Adipocyte (in vitro differentiated cells): ENCODE results near the gene MIR17HG.

Experiments used
- DNase-seq: peaks from one replicate; pipeline ENCODE4 v3.0.0-alpha.2; 2015; ENCODE audit warnings: low read depth
- H3K27me3 ChIP-seq: replicated peaks from 2 replicates; pipeline ENCODE4 v1.7.0; 2013; ENCODE audit warnings: mild to moderate bottlenecking, low read length, moderate library complexity; ENCODE audit not compliant: control insufficient read depth, insufficient read depth
- H3K36me3 ChIP-seq: 2 replicates; pipeline ENCODE4 v1.7.0; 2013; ENCODE audit warnings: low read length, mild to moderate bottlenecking, moderate library complexity; ENCODE audit not compliant: control insufficient read depth, insufficient read depth, severe bottlenecking
- H3K4me1 ChIP-seq: 2 replicates; pipeline ENCODE4 v1.7.0; 2013; ENCODE audit warnings: mild to moderate bottlenecking, low read length, moderate library complexity; ENCODE audit not compliant: control insufficient read depth, insufficient read depth
- H3K4me3 ChIP-seq: 2 replicates; pipeline ENCODE4 v1.7.0; 2013; ENCODE audit warnings: mild to moderate bottlenecking, low read length, moderate library complexity
- H3K9ac ChIP-seq: 2 replicates; pipeline ENCODE4 v1.7.0; 2013; ENCODE audit warnings: mild to moderate bottlenecking, low read length, moderate library complexity
- H3K9me3 ChIP-seq: 2 replicates; pipeline ENCODE4 v1.7.0; 2013; ENCODE audit warnings: mild to moderate bottlenecking, low read length, moderate library complexity; ENCODE audit not compliant: control insufficient read depth

The MIR17HG gene

GRCh38 chr13:91347202-91347995 lies at the start of gene MIR17HG:
TSS of gene MIR17HG (plus strand) at chr13:91347687.
- H3K4me3 ChIP-seq = peak within 1 kb of the TSS; percentile 92
- peak; percentile 93 for DNase-seq
- H3K9ac ChIP-seq = peak within 1 kb of the TSS; percentile 90
- H3K27me3 ChIP-seq = peaks cover 3% of the 10 kb centered on the region
- H3K36me3 ChIP-seq = peaks cover 13% of the 10 kb centered on the region
- H3K9me3 ChIP-seq = no peaks in the 10 kb centered on the region
- H3K4me1 ChIP-seq = peaks cover 26% of the 10 kb centered on the region

DNA sequence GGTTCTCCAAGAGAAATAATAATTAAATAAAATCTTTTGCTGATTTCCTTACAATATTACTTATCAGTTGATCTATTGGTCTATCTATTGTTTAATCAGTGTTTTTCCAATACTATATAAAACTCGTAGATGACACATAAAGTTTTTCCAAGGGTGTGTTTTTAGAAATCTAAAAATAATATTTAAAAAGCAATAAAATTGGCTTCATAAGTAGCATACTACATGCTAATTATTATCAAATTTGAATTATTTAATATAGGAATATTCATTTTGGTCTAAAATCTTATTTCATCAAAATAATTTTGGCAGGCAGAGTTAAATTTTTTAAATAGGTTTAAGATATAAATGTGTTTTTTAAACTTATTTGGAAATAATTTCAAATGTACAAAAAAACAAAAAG lies 49.4 kb upstream of the MIR17HG start:
- no peaks in the 10 kb centered on the region for H3K9me3 ChIP-seq
- H3K27me3 ChIP-seq = no peaks in the 10 kb centered on the region
- H3K9ac ChIP-seq = no peak overlapping the region
- no peak overlapping the region for H3K4me3 ChIP-seq
- H3K36me3 ChIP-seq = no peaks in the 10 kb centered on the region
- no peak for DNase-seq
- H3K4me1 ChIP-seq = no peaks in the 10 kb centered on the region

DNA sequence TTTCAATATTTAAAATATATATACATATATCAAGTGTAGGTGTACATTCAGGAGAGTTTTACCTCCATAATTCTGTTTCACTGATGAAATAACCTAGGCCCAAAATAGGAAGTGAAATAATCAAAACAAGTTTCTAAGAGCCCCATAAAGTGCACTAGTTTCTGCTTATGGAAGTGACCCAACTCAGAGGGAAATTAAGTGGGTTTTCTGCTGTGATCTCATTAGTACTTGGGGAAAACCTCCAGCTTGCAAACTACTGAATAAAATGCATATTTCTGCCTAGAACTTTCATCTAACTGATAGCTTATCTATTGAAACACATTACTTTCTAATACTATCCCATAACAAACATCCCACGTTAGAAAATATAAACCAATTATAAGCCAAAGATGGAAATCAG lies 45.4 kb upstream of the MIR17HG start:
- no peak for DNase-seq
- Histone ChIP-seq H3K9me3 (no peaks in the 10 kb centered on the region), H3K36me3 (no peaks in the 10 kb centered on the region), H3K4me3 (no peak overlapping the region), H3K27me3 (no peaks in the 10 kb centered on the region), H3K9ac (no peak overlapping the region), H3K4me1 (no peaks in the 10 kb centered on the region)

DNA sequence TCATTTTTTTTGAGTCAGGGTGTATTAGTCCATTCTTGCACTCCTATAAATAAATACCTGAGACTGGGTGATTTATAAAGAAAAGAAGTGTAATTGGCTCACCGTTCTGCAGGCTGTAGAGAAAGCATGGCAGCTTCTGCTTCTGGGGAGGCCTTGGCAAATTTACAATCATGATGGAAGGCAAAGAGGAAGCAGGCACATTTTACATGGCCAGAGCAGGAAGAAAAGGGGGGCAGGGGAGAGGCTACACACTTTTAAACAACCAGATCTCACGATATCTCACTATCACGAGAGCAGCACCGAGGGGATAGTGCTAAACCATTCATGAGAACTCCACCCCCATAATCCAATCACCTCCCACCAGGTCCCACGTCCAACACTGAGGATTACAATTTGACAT lies 44.5 kb upstream of the MIR17HG start:
- no peak for DNase-seq
- no peaks in the 10 kb centered on the region for H3K4me1 ChIP-seq
- no peaks in the 10 kb centered on the region for H3K27me3 ChIP-seq
- no peaks in the 10 kb centered on the region for H3K36me3 ChIP-seq
- H3K9ac ChIP-seq = no peak overlapping the region
- H3K4me3 ChIP-seq = no peak overlapping the region
- no peaks in the 10 kb centered on the region for H3K9me3 ChIP-seq

DNA sequence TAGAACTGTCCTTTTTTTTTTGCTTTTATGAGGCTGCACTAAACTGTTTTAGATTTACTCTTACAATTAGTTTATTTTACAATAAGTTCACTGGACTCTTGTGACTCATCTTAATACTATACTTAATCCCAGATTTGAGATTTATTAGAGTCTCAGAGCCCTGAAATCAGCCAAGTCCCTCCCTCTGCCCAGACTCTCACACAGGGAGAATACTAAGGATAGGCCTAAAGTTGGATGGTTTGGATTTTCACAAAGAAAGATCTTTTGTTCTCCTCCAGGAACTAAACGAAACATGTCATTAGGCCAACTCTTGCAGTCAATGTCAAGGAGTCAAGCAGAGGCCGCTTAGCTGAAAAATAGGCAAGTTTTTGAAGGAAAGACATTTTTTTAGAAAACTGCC lies 42.7 kb upstream of the MIR17HG start:
- DNase-seq = no peak
- no peaks in the 10 kb centered on the region for H3K36me3 ChIP-seq
- H3K4me3 ChIP-seq = no peak overlapping the region
- no peaks in the 10 kb centered on the region for H3K27me3 ChIP-seq
- H3K4me1 ChIP-seq = no peaks in the 10 kb centered on the region
- H3K9me3 ChIP-seq = no peaks in the 10 kb centered on the region
- H3K9ac ChIP-seq = no peak overlapping the region

GRCh38 chr13:91305652-91306051 lies 41.8 kb upstream of the MIR17HG start:
- no peak for DNase-seq
- no peaks in the 10 kb centered on the region for H3K27me3 ChIP-seq
- no peaks in the 10 kb centered on the region for H3K4me1 ChIP-seq
- H3K9me3 ChIP-seq = no peaks in the 10 kb centered on the region
- H3K36me3 ChIP-seq = no peaks in the 10 kb centered on the region
- no peak overlapping the region for H3K9ac ChIP-seq
- no peak overlapping the region for H3K4me3 ChIP-seq

DNA sequence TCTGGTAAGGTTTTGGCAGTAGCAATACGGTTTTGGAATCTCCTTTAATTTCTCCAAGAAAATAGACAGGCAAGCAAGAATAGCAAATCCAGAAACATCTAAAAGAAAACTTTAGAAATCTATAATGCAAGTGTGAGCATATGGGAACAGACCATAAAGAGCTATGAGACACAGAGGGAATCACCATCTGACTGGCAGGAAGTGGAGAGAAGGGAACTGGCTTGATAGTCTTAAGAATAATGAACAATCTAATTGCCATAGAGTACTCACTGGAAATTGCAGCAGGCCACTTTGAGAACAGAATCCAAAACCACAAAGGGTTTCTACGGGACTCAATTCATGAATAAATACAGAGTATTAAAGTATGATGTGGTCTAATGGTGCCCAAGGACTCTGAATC lies 39.6 kb upstream of the MIR17HG start:
- Histone ChIP-seq H3K9ac (no peak overlapping the region), H3K4me1 (no peaks in the 10 kb centered on the region), H3K4me3 (no peak overlapping the region), H3K36me3 (no peaks in the 10 kb centered on the region), H3K27me3 (no peaks in the 10 kb centered on the region), H3K9me3 (no peaks in the 10 kb centered on the region)
- DNase-seq = no peak

DNA sequence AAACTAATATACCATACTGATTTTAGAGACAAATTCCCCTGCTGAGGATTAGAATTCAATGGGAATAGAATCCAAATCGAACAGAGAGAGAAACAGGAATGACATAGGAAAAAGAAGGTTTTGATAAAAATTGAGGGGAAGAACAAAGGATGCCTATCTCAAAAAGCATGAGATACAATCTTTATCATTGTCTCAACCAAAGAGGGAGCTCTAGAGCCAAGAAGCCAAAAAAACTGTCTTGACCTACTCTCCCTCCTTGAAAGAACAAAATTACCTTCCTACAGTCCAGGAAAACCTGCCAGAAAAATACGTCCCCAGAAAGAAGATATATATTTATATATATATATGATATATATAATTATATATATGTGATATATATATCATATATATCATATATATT lies 39.2 kb upstream of the MIR17HG start:
- no peak overlapping the region for H3K9ac ChIP-seq
- no peaks in the 10 kb centered on the region for H3K27me3 ChIP-seq
- no peak overlapping the region for H3K4me3 ChIP-seq
- DNase-seq = peak; percentile 1
- no peaks in the 10 kb centered on the region for H3K9me3 ChIP-seq
- no peaks in the 10 kb centered on the region for H3K36me3 ChIP-seq
- H3K4me1 ChIP-seq = no peaks in the 10 kb centered on the region

DNA sequence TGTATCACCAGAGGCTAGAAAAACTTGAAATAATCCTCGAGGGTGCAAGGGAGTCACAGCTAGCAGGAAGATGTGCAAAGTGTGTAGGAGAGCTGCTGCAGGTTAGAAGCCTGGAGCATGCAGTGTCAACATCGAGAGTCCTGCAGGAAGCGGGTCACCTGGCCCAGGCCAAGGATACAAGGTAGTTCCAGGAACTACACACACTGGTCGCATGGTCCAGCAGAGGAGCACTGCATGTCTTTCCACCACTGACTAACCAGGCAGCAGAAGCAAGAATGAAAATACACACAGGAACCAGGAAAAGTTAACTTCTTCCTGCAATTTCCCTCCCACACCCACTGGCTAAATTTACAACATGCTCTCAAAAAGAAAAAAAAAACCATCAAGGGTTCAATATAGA lies 36.0 kb upstream of the MIR17HG start:
- Histone ChIP-seq H3K27me3 (peaks cover 3% of the 10 kb centered on the region), H3K9me3 (no peaks in the 10 kb centered on the region), H3K36me3 (no peaks in the 10 kb centered on the region), H3K4me1 (no peaks in the 10 kb centered on the region), H3K4me3 (no peak overlapping the region), H3K9ac (no peak overlapping the region)
- DNase-seq = no peak

- Histone ChIP-seq H3K9ac (no peak overlapping the region), H3K27me3 (peaks cover 3% of the 10 kb centered on the region), H3K4me1 (no peaks in the 10 kb centered on the region), H3K4me3 (no peak overlapping the region), H3K9me3 (no peaks in the 10 kb centered on the region), H3K36me3 (no peaks in the 10 kb centered on the region)
- no peak for DNase-seq
These were observed 35.2 kb upstream of the MIR17HG start for GRCh38 chr13:91312324-91312723.

DNA sequence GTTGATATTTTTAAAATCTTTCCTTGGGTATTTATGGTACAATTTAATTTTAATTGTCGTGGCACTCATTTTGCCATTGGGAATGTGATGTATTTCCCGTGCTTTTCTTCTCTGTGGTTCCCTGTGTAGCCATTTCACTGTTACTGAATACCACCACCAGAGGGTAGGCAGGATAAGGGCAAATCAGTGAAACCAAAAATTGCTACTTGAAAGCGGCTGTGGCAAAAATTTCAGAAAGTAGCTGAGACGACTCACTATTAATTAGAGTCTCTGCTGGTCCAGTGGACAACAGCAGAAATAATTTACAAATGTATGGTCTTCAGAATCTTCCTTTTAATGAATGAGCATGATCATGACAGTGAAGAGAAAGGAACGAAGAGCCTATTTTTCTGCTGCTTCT lies 34.4 kb upstream of the MIR17HG start:
- Histone ChIP-seq H3K9me3 (no peaks in the 10 kb centered on the region), H3K9ac (no peak overlapping the region), H3K36me3 (no peaks in the 10 kb centered on the region), H3K27me3 (peaks cover 3% of the 10 kb centered on the region), H3K4me1 (no peaks in the 10 kb centered on the region), H3K4me3 (no peak overlapping the region)
- peak; percentile 59 for DNase-seq

DNA sequence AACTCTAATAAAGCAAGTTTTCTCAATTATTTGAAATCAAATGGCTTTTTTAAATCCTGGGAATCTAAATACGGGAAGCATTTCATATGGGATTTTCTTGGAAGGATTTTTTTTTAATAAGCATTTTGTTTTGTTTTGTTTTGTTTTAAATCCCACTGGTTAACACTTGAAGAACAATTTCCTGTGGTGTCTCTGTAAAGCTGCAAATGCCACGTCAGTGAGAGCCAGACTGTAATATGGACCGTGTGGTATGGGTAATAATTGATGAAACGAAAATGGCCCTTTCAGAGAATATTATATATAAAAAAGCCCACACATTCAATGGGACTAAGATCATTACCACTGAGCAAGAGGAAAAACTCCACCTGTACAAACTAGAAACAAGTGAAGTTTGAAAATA lies 33.9 kb upstream of the MIR17HG start:
- Histone ChIP-seq H3K9ac (no peak overlapping the region), H3K4me1 (no peaks in the 10 kb centered on the region), H3K9me3 (no peaks in the 10 kb centered on the region), H3K36me3 (no peaks in the 10 kb centered on the region), H3K27me3 (peaks cover 3% of the 10 kb centered on the region), H3K4me3 (no peak overlapping the region)
- no peak for DNase-seq
